HCT116 (cell line): Measurements from ENCODE around the gene VASH2. TPM values are rescaled to one million over a fixed set of nuclear protein-coding genes. Genes with fewer than 3 reads are reported as not detected.

ENCODE experiments used
- ATAC-seq: fragments of 200-7000 bp; cut with Tn5 transposase; 2 replicates; pipeline ENCODE4 v1.9.1; 2020; ENCODE audit warnings: mild to moderate bottlenecking, moderate library complexity
- BruUV-seq: library from RNA; stranded (reverse); fragments of 400-500 nt; replicated peaks from 2 replicates; lab custom pipeline; 2021; lab: Mats Ljungman, UMichigan
- CTCF ChIA-PET: fragments of 300-600 bp; sonication (Branson Sonifier 250); formaldehyde crosslinking; loops from one replicate; lab custom pipeline; 2021; ENCODE audit warnings: antibody characterized with exemption; lab: Charles Lee
- POLR2A ChIA-PET: fragments of 300-600, 350-600 bp; sonication (Branson Sonifier 250); formaldehyde crosslinking; loops from one replicate; lab custom pipeline; 2021; ENCODE audit warnings: antibody characterized with exemption; lab: Charles Lee
- RAD21 ChIA-PET, 2 experiments: fragments of 300-600 bp; sonication (Branson Sonifier 250); formaldehyde crosslinking; loops; one replicate each; lab custom pipeline; 2023; ENCODE audit warnings: low total read pairs in 2 of 2; ENCODE audit not compliant: uncharacterized antibody in 2 of 2, unreplicated experiment in 2 of 2, low non-redundant PET in 1 of 2; lab: Charles Lee
- DNase-seq: peaks from one replicate; pipeline ENCODE4 v3.0.0-alpha.2; 2010; ENCODE audit warnings: low read depth, low spot score
- H2AFZ ChIP-seq: fragments of 200-600 bp; shearing (Covaris generic), sonication (generic); 2 replicates; pipeline ENCODE4 v1.6.1; 2017; ENCODE audit warnings: low read depth, mixed run types, mixed read lengths, antibody characterized with exemption, low read length; ENCODE audit not compliant: poor library complexity, severe bottlenecking
- H3K27ac ChIP-seq: 2 replicates; pipeline ENCODE4 v1.5.1; 2012; ENCODE audit warnings: low read depth, low read length
- H3K27me3 ChIP-seq: fragments of 200-600 bp; sonication (generic); 2 replicates; pipeline ENCODE4 v1.6.1; 2016; ENCODE audit warnings: mixed run types, low read length, mixed read lengths; ENCODE audit not compliant: insufficient read depth
- H3K36me3 ChIP-seq, 2 experiments: fragments of 200-500 bp in 1 of 2; fragments of 200-600 bp in 1 of 2; sonication (Bioruptor generic) in 1 of 2; sonication (generic) in 1 of 2; 2 replicates each; pipeline versions ENCODE4 v1.5.1 to v1.6.1; 2014 to 2016; ENCODE audit warnings: low read length in 2 of 2, inconsistent platforms in 1 of 2, mixed read lengths in 1 of 2, mixed run types in 1 of 2; ENCODE audit not compliant: insufficient read depth in 2 of 2, control insufficient read depth in 1 of 2
- H3K4me1 ChIP-seq, 2 experiments: fragments of 200-600 bp in 1 of 2; sonication (generic) in 1 of 2; 2 replicates each; pipeline versions ENCODE4 v1.5.1 to v1.6.1; 2012 to 2017; ENCODE audit warnings: low read length in 2 of 2, inconsistent platforms in 1 of 2, mild to moderate bottlenecking in 1 of 2, mixed read lengths in 1 of 2, mixed run types in 1 of 2, moderate library complexity in 1 of 2; ENCODE audit not compliant: insufficient read depth in 2 of 2, control insufficient read depth in 1 of 2
- H3K4me2 ChIP-seq: fragments of 200-600 bp; sonication (generic); 2 replicates; pipeline ENCODE4 v1.6.1; 2017; ENCODE audit warnings: mixed run types, low read length, mixed read lengths
- H3K4me3 ChIP-seq, 2 experiments: fragments of 200-600 bp in 1 of 2; sonication (generic) in 1 of 2; replicated peaks in 1 of 2; 2 replicates each; pipeline ENCODE4 v1.5.1; 2011 to 2016; ENCODE audit warnings: low read length in 2 of 2, control low read depth in 1 of 2, low read depth in 1 of 2, mild to moderate bottlenecking in 1 of 2, mixed read lengths in 1 of 2, mixed run types in 1 of 2
- H3K79me2 ChIP-seq: fragments of 200-600 bp; sonication (generic); 2 replicates; pipeline ENCODE4 v1.6.1; 2017; ENCODE audit warnings: mild to moderate bottlenecking, mixed run types, low read length, moderate library complexity, mixed read lengths; ENCODE audit not compliant: insufficient read depth
- H3K9ac ChIP-seq: fragments of 200-600 bp; sonication (generic); 2 replicates; pipeline ENCODE4 v1.6.1; 2016; ENCODE audit warnings: low read length, mixed read lengths
- H3K9me2 ChIP-seq: fragments of 200-600 bp; sonication (generic), shearing (Covaris generic); 2 replicates; pipeline ENCODE4 v1.6.1; 2017; ENCODE audit warnings: mixed run types, mild to moderate bottlenecking, moderate library complexity; ENCODE audit not compliant: insufficient read depth
- H3K9me3 ChIP-seq, 2 experiments: fragments of 200-500 bp in 1 of 2; fragments of 200-600 bp in 1 of 2; sonication (Bioruptor generic) in 1 of 2; sonication (generic) in 1 of 2; 2 replicates each; pipeline ENCODE4 v1.6.1; 2014 to 2017; ENCODE audit warnings: low read length in 2 of 2, mixed read lengths in 2 of 2, inconsistent platforms in 1 of 2, low read depth in 1 of 2, mild to moderate bottlenecking in 1 of 2, mixed run types in 1 of 2, moderate library complexity in 1 of 2; ENCODE audit not compliant: control insufficient read depth in 1 of 2, insufficient read depth in 1 of 2
- H4K20me1 ChIP-seq: fragments of 200-600 bp; sonication (generic), shearing (Covaris generic); 2 replicates; pipeline ENCODE4 v1.6.1; 2017; ENCODE audit warnings: mixed run types, mild to moderate bottlenecking, moderate library complexity; ENCODE audit not compliant: insufficient read depth
- CBX3 ChIP-seq: IDR thresholded peaks from 2 replicates; pipeline ENCODE4 v1.6.1; 2012; ENCODE audit warnings: low read depth
- CEBPB ChIP-seq: IDR thresholded peaks from 2 replicates; pipeline ENCODE4 v1.6.1; 2012; ENCODE audit warnings: low read depth
- EGR1 ChIP-seq: IDR thresholded peaks from 2 replicates; pipeline ENCODE4 v1.6.1; 2012; ENCODE audit warnings: low read depth
- ELF1 ChIP-seq: IDR thresholded peaks from 2 replicates; pipeline ENCODE4 v1.6.1; 2012; ENCODE audit warnings: low read depth, borderline replicate concordance
- EZH2 ChIP-seq: fragments of 200-600 bp; sonication (generic); IDR thresholded peaks from 2 replicates; pipeline ENCODE4 v1.6.1; 2017; ENCODE audit warnings: antibody characterized with exemption, mixed run types
- EZH2phosphoT487 ChIP-seq: fragments of 200-600 bp; IDR thresholded peaks from 2 replicates; pipeline ENCODE4 v1.6.1; 2018; ENCODE audit warnings: antibody characterized with exemption, borderline replicate concordance
- FOSL1 ChIP-seq: IDR thresholded peaks from 2 replicates; pipeline ENCODE4 v1.6.1; 2012; ENCODE audit warnings: low read depth
- JUND ChIP-seq: IDR thresholded peaks from 2 replicates; pipeline ENCODE4 v1.6.1; 2012
- POLR2A ChIP-seq: IDR thresholded peaks from 2 replicates; pipeline ENCODE4 v1.7.0; 2011; ENCODE audit warnings: borderline replicate concordance; ENCODE audit not compliant: insufficient read depth, insufficient read length; ENCODE audit errors: extremely low read depth
- POLR2AphosphoS5 ChIP-seq: IDR thresholded peaks from 2 replicates; pipeline ENCODE4 v1.6.1; 2011; ENCODE audit warnings: mild to moderate bottlenecking, low read depth, low read length, moderate library complexity
- RAD21 ChIP-seq: IDR thresholded peaks from 2 replicates; pipeline ENCODE4 v1.6.1; 2012; ENCODE audit warnings: low read depth, mild to moderate bottlenecking
- SIN3A ChIP-seq: IDR thresholded peaks from 2 replicates; pipeline ENCODE4 v1.6.1; 2012; ENCODE audit warnings: low read depth
- SP1 ChIP-seq: IDR thresholded peaks from 2 replicates; pipeline ENCODE4 v1.6.1; 2012; ENCODE audit warnings: low read depth
- SRF ChIP-seq: IDR thresholded peaks from 2 replicates; pipeline ENCODE4 v1.6.1; 2012; ENCODE audit warnings: low read depth
- ZNF274 ChIP-seq: fragments of 200-500 bp; sonication (Bioruptor generic); IDR thresholded peaks from 2 replicates; pipeline ENCODE4 v1.6.1; 2014; ENCODE audit warnings: mild to moderate bottlenecking, low read depth, low read length, inconsistent platforms
- intact Hi-C: fragments of 100-400 bp; cut with micrococcal nuclease; formaldehyde crosslinking; loops from 2 replicates; pipeline ENCODE4 v1.10.0; 2022
- total RNA-seq: library from RNA; stranded (reverse); gene quantifications from one replicate; pipeline ENCODE4 v1.2.1, GENCODE V29; 2021; ENCODE audit not compliant: unreplicated experiment
- TF ChIP-seq, protein P1 (sequence below): IDR thresholded peaks from 2 replicates; pipeline ENCODE4 v1.6.1; 2011; ENCODE audit warnings: mild to moderate bottlenecking, low read length, moderate library complexity; ENCODE audit not compliant: insufficient replicate concordance; ENCODE audit errors: extremely low read depth
- TF ChIP-seq, protein P2 (sequence below): IDR thresholded peaks from 2 replicates; pipeline ENCODE4 v1.6.1; 2012; ENCODE audit warnings: low read depth
- TF ChIP-seq, protein P3 (sequence below), 3 experiments: fragments of 200-600 bp in 1 of 3; sonication (generic) in 1 of 3; IDR thresholded peaks in 2 of 3; conservative IDR thresholded peaks in 1 of 3; 2 replicates each; pipeline ENCODE4 v1.5.1; 2012 to 2017; ENCODE audit warnings: low read depth in 2 of 3, low read length in 2 of 3, antibody characterized with exemption in 1 of 3, borderline replicate concordance in 1 of 3, control low read depth in 1 of 3, mild to moderate bottlenecking in 1 of 3, mixed read lengths in 1 of 3, mixed run types in 1 of 3, moderate library complexity in 1 of 3; ENCODE audit not compliant: insufficient read depth in 1 of 3

Gene VASH2
- total RNA-seq, 1 experiment from 2014 or later = 5.7 TPM

DNA sequence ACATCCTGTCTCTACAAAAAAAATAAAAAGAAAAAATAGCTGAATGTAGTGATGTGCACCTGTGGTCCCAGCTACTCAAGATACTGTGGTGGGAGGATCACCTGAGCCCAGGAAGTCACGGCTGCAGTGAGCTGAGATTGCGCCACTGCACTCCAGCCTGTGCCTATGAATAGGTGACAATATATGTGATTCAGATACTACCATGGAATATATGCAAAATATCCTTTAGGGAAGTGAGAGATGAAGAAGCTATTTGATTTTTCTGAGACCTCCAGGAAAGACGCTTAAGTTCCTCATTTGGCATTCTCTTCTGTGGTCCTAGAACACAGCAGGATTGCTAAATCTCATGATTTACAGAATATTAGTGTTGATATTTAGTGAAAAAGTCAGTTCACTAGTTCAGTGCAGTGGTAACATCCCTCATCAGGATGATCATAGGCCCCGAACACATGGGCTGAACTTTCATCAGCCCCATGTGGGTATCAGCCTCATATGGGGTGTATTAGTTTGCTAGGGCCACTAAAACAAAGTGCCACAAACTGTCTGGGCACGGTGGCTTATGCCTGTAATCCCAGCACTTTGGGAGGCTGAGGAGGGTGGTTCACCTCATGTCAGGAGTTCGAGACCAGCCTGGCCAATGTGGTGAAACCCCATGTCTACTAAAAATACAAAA lies 6.0 kb upstream of the VASH2 start:
- DNase-seq (no peak), ATAC-seq (no peak)
- no TSS peak for BruUV-seq
- intact Hi-C loops = no loop called here
- TF ChIP-seq ELF1 (no peak), SIN3A (no peak), SP1 (no peak), POLR2A (no peak), ZNF274 (no peak), CEBPB (no peak), JUND (no peak), SRF (no peak), POLR2AphosphoS5 (no peak), EZH2 (no peak), CBX3 (no peak), FOSL1 (no peak), RAD21 (no peak), EGR1 (no peak), EZH2phosphoT487 (no peak)
- TF ChIP-seq, protein P1, sequence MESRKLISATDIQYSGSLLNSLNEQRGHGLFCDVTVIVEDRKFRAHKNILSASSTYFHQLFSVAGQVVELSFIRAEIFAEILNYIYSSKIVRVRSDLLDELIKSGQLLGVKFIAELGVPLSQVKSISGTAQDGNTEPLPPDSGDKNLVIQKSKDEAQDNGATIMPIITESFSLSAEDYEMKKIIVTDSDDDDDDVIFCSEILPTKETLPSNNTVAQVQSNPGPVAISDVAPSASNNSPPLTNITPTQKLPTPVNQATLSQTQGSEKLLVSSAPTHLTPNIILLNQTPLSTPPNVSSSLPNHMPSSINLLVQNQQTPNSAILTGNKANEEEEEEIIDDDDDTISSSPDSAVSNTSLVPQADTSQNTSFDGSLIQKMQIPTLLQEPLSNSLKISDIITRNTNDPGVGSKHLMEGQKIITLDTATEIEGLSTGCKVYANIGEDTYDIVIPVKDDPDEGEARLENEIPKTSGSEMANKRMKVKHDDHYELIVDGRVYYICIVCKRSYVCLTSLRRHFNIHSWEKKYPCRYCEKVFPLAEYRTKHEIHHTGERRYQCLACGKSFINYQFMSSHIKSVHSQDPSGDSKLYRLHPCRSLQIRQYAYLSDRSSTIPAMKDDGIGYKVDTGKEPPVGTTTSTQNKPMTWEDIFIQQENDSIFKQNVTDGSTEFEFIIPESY = no peak
- TF ChIP-seq, protein P2, sequence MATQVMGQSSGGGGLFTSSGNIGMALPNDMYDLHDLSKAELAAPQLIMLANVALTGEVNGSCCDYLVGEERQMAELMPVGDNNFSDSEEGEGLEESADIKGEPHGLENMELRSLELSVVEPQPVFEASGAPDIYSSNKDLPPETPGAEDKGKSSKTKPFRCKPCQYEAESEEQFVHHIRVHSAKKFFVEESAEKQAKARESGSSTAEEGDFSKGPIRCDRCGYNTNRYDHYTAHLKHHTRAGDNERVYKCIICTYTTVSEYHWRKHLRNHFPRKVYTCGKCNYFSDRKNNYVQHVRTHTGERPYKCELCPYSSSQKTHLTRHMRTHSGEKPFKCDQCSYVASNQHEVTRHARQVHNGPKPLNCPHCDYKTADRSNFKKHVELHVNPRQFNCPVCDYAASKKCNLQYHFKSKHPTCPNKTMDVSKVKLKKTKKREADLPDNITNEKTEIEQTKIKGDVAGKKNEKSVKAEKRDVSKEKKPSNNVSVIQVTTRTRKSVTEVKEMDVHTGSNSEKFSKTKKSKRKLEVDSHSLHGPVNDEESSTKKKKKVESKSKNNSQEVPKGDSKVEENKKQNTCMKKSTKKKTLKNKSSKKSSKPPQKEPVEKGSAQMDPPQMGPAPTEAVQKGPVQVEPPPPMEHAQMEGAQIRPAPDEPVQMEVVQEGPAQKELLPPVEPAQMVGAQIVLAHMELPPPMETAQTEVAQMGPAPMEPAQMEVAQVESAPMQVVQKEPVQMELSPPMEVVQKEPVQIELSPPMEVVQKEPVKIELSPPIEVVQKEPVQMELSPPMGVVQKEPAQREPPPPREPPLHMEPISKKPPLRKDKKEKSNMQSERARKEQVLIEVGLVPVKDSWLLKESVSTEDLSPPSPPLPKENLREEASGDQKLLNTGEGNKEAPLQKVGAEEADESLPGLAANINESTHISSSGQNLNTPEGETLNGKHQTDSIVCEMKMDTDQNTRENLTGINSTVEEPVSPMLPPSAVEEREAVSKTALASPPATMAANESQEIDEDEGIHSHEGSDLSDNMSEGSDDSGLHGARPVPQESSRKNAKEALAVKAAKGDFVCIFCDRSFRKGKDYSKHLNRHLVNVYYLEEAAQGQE = no peak
- TF ChIP-seq, protein P3, sequence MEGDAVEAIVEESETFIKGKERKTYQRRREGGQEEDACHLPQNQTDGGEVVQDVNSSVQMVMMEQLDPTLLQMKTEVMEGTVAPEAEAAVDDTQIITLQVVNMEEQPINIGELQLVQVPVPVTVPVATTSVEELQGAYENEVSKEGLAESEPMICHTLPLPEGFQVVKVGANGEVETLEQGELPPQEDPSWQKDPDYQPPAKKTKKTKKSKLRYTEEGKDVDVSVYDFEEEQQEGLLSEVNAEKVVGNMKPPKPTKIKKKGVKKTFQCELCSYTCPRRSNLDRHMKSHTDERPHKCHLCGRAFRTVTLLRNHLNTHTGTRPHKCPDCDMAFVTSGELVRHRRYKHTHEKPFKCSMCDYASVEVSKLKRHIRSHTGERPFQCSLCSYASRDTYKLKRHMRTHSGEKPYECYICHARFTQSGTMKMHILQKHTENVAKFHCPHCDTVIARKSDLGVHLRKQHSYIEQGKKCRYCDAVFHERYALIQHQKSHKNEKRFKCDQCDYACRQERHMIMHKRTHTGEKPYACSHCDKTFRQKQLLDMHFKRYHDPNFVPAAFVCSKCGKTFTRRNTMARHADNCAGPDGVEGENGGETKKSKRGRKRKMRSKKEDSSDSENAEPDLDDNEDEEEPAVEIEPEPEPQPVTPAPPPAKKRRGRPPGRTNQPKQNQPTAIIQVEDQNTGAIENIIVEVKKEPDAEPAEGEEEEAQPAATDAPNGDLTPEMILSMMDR (IDR thresholded peaks at IDR 0.05 in 2 of 3, conservative IDR thresholded peaks at IDR 0.05 in 1 of 3; ENCODE audit: borderline replicate concordance in 1 of 3, insufficient read depth in 1 of 3, low read depth in 2 of 3, low read length in 2 of 3) = no peak
- Histone ChIP-seq H2AFZ (no peak overlapping the region), H3K4me3 (no peak overlapping the region), H4K20me1 (no peaks in the 10 kb centered on the region), H3K9ac (no peak overlapping the region), H3K9me2 (no peaks in the 10 kb centered on the region), H3K4me1 (no peaks in the 10 kb centered on the region), H3K79me2 (no peaks in the 10 kb centered on the region), H3K27ac (no peak overlapping the region), H3K36me3 (no peaks in the 10 kb centered on the region), H3K4me2 (no peak overlapping the region), H3K9me3 (no peaks in the 10 kb centered on the region), H3K27me3 (no peaks in the 10 kb centered on the region)
- ChIA-PET POLR2A (no interaction called here), CTCF (no interaction called here), RAD21 (no interaction called here)
